SW 1271 (cell line): ENCODE results near the gene ASIC1.
A peak's percentile ranks its signal among the peaks of the same experiment; 100 is the strongest.

Experiments used
- DNase-seq, 2 experiments: peaks; one replicate each; lab custom pipeline; 2025; lab: John Stamatoyannopoulos, UW

ASIC1 gene

GRCh38 chr12:50041062-50041860, 16.1 kb upstream of the ASIC1 start:
- DNase-seq = no peak

GRCh38 chr12:50041962-50042361, 15.4 kb upstream of the ASIC1 start:
- no peak for DNase-seq

GRCh38 chr12:50042693-50043092, 14.7 kb upstream of the ASIC1 start:
- no peak for DNase-seq

- no peak for DNase-seq
Observed at GRCh38 chr12:50043308-50043707, 14.1 kb upstream of the ASIC1 start.

- no peak for DNase-seq
Observed at GRCh38 chr12:50043854-50044253, 13.5 kb upstream of the ASIC1 start.

GRCh38 chr12:50047693-50048250, 9.6 kb upstream of the ASIC1 start:
- no peak for DNase-seq

GRCh38 chr12:50049254-50050118, 7.9 kb upstream of the ASIC1 start:
- no peak for DNase-seq

- DNase-seq = no peak
Observed at GRCh38 chr12:50050119-50050385, 7.3 kb upstream of the ASIC1 start.

- no peak for DNase-seq
Observed at GRCh38 chr12:50050410-50051098, 6.8 kb upstream of the ASIC1 start.

- no peak for DNase-seq
Observed at GRCh38 chr12:50051101-50051806, 6.1 kb upstream of the ASIC1 start.

GRCh38 chr12:50052544-50052943, 4.9 kb upstream of the ASIC1 start:
- no peak for DNase-seq

GRCh38 chr12:50052964-50053363, 4.4 kb upstream of the ASIC1 start:
- DNase-seq = no peak

GRCh38 chr12:50053583-50053982, 3.8 kb upstream of the ASIC1 start:
- DNase-seq = no peak

GRCh38 chr12:50055831-50056638, 1.4 kb upstream of the ASIC1 start:
- peak in 1 of 2 experiments; percentile 36 for DNase-seq

GRCh38 chr12:50056639-50056976, 788 bp upstream of the ASIC1 start:
- no peak for DNase-seq

GRCh38 chr12:50057896-50058670, 687 bp downstream of the ASIC1 start:
- no peak for DNase-seq

- no peak for DNase-seq
Observed at GRCh38 chr12:50058743-50059312, 1.4 kb downstream of the ASIC1 start.

- DNase-seq = no peak
Observed at GRCh38 chr12:50059440-50060119, 2.2 kb downstream of the ASIC1 start.

GRCh38 chr12:50060120-50060468, 2.7 kb downstream of the ASIC1 start:
- DNase-seq = no peak

- no peak for DNase-seq
Observed at GRCh38 chr12:50061171-50061570, 3.8 kb downstream of the ASIC1 start.
